ENCODE data around the gene GRIN2A.

The GRIN2A gene

GRCh38 chr16:9821331-9821730 is 360.9 kb downstream of the GRIN2A start:
- DNase-seq (ENCODE audit: low read depth in 1 of 2, low spot score in 1 of 2) = no peak
- no peak overlapping the region for H3K4me3 ChIP-seq (replicated peaks; ENCODE audit: insufficient read depth, low read length)
- TF ChIP-seq POLR2AphosphoS5 (IDR thresholded peaks at IDR 0.05; ENCODE audit: low read depth) (no peak), GABPA (IDR thresholded peaks at IDR 0.05; ENCODE audit: low read depth) (no peak), SPI1 (IDR thresholded peaks at IDR 0.05; ENCODE audit: borderline replicate concordance, low read depth) (no peak)
- TF ChIP-seq, protein P1, sequence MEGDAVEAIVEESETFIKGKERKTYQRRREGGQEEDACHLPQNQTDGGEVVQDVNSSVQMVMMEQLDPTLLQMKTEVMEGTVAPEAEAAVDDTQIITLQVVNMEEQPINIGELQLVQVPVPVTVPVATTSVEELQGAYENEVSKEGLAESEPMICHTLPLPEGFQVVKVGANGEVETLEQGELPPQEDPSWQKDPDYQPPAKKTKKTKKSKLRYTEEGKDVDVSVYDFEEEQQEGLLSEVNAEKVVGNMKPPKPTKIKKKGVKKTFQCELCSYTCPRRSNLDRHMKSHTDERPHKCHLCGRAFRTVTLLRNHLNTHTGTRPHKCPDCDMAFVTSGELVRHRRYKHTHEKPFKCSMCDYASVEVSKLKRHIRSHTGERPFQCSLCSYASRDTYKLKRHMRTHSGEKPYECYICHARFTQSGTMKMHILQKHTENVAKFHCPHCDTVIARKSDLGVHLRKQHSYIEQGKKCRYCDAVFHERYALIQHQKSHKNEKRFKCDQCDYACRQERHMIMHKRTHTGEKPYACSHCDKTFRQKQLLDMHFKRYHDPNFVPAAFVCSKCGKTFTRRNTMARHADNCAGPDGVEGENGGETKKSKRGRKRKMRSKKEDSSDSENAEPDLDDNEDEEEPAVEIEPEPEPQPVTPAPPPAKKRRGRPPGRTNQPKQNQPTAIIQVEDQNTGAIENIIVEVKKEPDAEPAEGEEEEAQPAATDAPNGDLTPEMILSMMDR (IDR thresholded peaks at IDR 0.05; ENCODE audit: insufficient read depth, low read length) = no peak
- TF ChIP-seq, protein P2, sequence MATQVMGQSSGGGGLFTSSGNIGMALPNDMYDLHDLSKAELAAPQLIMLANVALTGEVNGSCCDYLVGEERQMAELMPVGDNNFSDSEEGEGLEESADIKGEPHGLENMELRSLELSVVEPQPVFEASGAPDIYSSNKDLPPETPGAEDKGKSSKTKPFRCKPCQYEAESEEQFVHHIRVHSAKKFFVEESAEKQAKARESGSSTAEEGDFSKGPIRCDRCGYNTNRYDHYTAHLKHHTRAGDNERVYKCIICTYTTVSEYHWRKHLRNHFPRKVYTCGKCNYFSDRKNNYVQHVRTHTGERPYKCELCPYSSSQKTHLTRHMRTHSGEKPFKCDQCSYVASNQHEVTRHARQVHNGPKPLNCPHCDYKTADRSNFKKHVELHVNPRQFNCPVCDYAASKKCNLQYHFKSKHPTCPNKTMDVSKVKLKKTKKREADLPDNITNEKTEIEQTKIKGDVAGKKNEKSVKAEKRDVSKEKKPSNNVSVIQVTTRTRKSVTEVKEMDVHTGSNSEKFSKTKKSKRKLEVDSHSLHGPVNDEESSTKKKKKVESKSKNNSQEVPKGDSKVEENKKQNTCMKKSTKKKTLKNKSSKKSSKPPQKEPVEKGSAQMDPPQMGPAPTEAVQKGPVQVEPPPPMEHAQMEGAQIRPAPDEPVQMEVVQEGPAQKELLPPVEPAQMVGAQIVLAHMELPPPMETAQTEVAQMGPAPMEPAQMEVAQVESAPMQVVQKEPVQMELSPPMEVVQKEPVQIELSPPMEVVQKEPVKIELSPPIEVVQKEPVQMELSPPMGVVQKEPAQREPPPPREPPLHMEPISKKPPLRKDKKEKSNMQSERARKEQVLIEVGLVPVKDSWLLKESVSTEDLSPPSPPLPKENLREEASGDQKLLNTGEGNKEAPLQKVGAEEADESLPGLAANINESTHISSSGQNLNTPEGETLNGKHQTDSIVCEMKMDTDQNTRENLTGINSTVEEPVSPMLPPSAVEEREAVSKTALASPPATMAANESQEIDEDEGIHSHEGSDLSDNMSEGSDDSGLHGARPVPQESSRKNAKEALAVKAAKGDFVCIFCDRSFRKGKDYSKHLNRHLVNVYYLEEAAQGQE (IDR thresholded peaks at IDR 0.05; ENCODE audit: insufficient replicate concordance, low read depth) = no peak
- no peak overlapping the region for H3K27ac ChIP-seq (replicated peaks)
- H3K27me3 ChIP-seq (ENCODE audit: insufficient read depth, poor library complexity, severe bottlenecking) = no peaks in the 10 kb centered on the region

- no peak for TF ChIP-seq SPI1 (IDR thresholded peaks at IDR 0.05; ENCODE audit: borderline replicate concordance, low read depth)
- Histone ChIP-seq H3K27ac (replicated peaks) (no peak overlapping the region), H3K4me3 (replicated peaks; ENCODE audit: insufficient read depth, low read length) (no peak overlapping the region), H3K27me3 (ENCODE audit: insufficient read depth, poor library complexity, severe bottlenecking) (no peaks in the 10 kb centered on the region)
- no peak for DNase-seq (ENCODE audit: low read depth in 1 of 2, low spot score in 1 of 2)
Measured at GRCh38 chr16:9820476-9821246, 361.6 kb downstream of the GRIN2A start.

DNA sequence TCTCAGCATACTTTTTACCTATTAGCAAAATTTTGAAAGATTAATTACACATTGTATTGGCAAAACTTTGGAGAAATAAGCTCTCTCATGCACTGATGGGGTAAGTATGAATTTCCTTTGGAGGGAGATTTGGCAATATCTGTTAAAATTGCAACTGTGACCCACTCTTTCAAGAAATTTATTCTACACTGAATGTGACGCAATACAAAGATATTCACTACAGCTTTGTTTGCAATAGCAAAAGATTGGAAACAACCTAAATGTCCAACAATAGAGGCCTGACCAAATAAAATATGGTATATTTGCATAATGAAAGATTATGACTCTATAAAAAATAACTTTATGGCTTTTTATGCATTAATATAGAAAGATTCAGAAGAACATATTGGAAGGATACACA is 363.5 kb downstream of the GRIN2A start:
- Histone ChIP-seq H3K27ac (replicated peaks) (no peak overlapping the region), H3K4me3 (replicated peaks; ENCODE audit: insufficient read depth, low read length) (no peak overlapping the region), H3K27me3 (ENCODE audit: insufficient read depth, poor library complexity, severe bottlenecking) (no peaks in the 10 kb centered on the region)
- TF ChIP-seq, protein P2 (IDR thresholded peaks at IDR 0.05; ENCODE audit: insufficient replicate concordance, low read depth) = no peak
- TF ChIP-seq, protein P1 (IDR thresholded peaks at IDR 0.05; ENCODE audit: insufficient read depth, low read length) = no peak
- TF ChIP-seq GABPA (IDR thresholded peaks at IDR 0.05; ENCODE audit: low read depth) = no peak
- no peak for TF ChIP-seq POLR2AphosphoS5 (IDR thresholded peaks at IDR 0.05; ENCODE audit: low read depth)
- no peak for TF ChIP-seq SPI1 (IDR thresholded peaks at IDR 0.05; ENCODE audit: borderline replicate concordance, low read depth)
- DNase-seq (ENCODE audit: low read depth in 1 of 2, low spot score in 1 of 2) = no peak

GRCh38 chr16:9817586-9817985 is 364.6 kb downstream of the GRIN2A start:
- Histone ChIP-seq H3K27me3 (ENCODE audit: insufficient read depth, poor library complexity, severe bottlenecking) (no peaks in the 10 kb centered on the region), H3K4me3 (replicated peaks; ENCODE audit: insufficient read depth, low read length) (no peak overlapping the region), H3K27ac (replicated peaks) (no peak overlapping the region)
- TF ChIP-seq GABPA (IDR thresholded peaks at IDR 0.05; ENCODE audit: low read depth) (no peak), POLR2AphosphoS5 (IDR thresholded peaks at IDR 0.05; ENCODE audit: low read depth) (no peak), SPI1 (IDR thresholded peaks at IDR 0.05; ENCODE audit: borderline replicate concordance, low read depth) (no peak)
- TF ChIP-seq, protein P1 (IDR thresholded peaks at IDR 0.05; ENCODE audit: insufficient read depth, low read length) = no peak
- TF ChIP-seq, protein P2 (IDR thresholded peaks at IDR 0.05; ENCODE audit: insufficient replicate concordance, low read depth) = no peak
- no peak for DNase-seq (ENCODE audit: low read depth in 1 of 2, low spot score in 1 of 2)

Measured in HL-60 (cell line).